PFSK-1 (cell line): Measurements from ENCODE around the gene DDX54.

ENCODE experiments used
- POLR2AphosphoS5 ChIP-seq: IDR thresholded peaks from 2 replicates; pipeline ENCODE4 v1.6.1; 2012; ENCODE audit warnings: low read depth, mild to moderate bottlenecking, control low read depth, low read length, moderate library complexity
- TAF1 ChIP-seq: IDR thresholded peaks from 2 replicates; pipeline ENCODE4 v1.6.1; 2012; ENCODE audit warnings: low read length, control low read depth, borderline replicate concordance; ENCODE audit not compliant: insufficient read depth
- TF ChIP-seq, protein P1 (sequence below), 2 experiments: IDR thresholded peaks; 2 replicates each; pipeline versions ENCODE4 v1.6.1 to v1.8.0; 2011 to 2012; ENCODE audit warnings: low read depth in 2 of 2, low read length in 2 of 2, control low read depth in 1 of 2, inconsistent platforms in 1 of 2, mild to moderate bottlenecking in 1 of 2, moderate library complexity in 1 of 2; ENCODE audit not compliant: insufficient read depth in 1 of 2

DNA sequence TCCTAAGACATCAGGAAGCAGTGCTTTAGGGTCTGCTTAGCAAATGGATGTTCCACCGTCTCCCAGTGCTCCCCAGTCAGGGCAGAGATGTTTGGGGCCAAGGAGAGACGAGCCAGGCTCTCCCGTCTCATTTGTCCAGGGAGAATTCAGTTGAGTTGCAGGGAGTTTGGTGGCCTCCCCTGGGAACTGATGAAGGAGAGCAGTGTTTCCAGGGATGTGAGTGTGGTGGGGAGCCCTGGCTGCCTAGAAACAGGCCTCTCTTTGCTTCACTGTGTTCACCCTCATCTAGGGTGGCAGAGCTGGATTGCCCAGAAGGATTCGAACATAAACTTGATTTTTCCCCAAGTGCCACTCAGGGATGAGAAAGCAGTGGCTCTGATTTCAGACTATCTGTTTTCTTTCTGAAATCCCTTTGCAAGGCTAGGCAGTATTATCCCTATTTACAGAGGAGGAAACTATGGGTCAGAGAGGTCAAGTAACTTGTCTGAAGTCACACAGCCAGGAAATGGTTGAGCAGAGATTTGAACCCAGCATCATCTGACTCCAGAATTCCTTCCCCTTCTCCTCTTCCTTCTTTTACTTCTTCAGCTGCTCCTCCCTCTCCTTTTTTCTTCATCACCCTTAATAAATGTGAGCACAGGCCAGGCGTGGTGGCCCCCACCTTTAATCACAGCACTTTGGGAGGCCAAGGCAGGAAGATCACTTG, 42.6 kb upstream of the DDX54 start:
- no peak for TF ChIP-seq POLR2AphosphoS5
- no peak for TF ChIP-seq TAF1
- TF ChIP-seq, protein P1, sequence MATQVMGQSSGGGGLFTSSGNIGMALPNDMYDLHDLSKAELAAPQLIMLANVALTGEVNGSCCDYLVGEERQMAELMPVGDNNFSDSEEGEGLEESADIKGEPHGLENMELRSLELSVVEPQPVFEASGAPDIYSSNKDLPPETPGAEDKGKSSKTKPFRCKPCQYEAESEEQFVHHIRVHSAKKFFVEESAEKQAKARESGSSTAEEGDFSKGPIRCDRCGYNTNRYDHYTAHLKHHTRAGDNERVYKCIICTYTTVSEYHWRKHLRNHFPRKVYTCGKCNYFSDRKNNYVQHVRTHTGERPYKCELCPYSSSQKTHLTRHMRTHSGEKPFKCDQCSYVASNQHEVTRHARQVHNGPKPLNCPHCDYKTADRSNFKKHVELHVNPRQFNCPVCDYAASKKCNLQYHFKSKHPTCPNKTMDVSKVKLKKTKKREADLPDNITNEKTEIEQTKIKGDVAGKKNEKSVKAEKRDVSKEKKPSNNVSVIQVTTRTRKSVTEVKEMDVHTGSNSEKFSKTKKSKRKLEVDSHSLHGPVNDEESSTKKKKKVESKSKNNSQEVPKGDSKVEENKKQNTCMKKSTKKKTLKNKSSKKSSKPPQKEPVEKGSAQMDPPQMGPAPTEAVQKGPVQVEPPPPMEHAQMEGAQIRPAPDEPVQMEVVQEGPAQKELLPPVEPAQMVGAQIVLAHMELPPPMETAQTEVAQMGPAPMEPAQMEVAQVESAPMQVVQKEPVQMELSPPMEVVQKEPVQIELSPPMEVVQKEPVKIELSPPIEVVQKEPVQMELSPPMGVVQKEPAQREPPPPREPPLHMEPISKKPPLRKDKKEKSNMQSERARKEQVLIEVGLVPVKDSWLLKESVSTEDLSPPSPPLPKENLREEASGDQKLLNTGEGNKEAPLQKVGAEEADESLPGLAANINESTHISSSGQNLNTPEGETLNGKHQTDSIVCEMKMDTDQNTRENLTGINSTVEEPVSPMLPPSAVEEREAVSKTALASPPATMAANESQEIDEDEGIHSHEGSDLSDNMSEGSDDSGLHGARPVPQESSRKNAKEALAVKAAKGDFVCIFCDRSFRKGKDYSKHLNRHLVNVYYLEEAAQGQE (IDR thresholded peaks at IDR 0.05; ENCODE audit: insufficient read depth in 1 of 2, low read depth in 2 of 2, low read length in 2 of 2) = no peak
